ENCODE results near the gene COL4A2. TPM values are rescaled to one million over a fixed set of nuclear protein-coding genes. Genes with fewer than 3 reads are reported as not detected.

Gene COL4A2
- total RNA-seq, 1 donor from 2014 or later, result 1,414 TPM

DNA sequence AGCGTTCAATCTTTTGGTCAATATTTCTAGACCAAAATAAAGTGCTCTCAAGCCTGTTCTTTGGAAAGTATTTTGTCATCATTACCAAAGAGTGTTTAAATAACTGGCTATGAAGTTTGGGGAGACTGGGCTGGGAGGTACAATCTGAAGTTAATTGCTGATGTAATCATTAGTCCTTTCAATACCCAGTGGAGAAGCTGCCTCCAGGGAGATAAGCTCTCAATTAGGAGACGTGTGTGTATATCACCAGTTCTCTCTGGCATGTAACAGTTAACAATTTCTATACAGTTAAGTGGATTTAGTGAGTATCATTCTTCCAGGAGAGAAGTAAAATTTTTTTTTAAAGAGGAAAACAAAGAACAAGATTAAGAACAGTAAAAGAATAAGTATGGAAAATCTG lies 1.5 kb upstream of the COL4A2 start:
- peak overlapping the region; percentile 95 for H3K4me3 Mint-ChIP-seq (ENCODE audit: unreplicated experiment)
- peaks cover 54% of the 10 kb centered on the region for H3K4me1 Mint-ChIP-seq (ENCODE audit: low read depth, unreplicated experiment)
- no peak for TF ChIP-seq EZH2 (IDR thresholded peaks at IDR 0.05; ENCODE audit: insufficient read depth, low read length)
- TF ChIP-seq, protein P1, sequence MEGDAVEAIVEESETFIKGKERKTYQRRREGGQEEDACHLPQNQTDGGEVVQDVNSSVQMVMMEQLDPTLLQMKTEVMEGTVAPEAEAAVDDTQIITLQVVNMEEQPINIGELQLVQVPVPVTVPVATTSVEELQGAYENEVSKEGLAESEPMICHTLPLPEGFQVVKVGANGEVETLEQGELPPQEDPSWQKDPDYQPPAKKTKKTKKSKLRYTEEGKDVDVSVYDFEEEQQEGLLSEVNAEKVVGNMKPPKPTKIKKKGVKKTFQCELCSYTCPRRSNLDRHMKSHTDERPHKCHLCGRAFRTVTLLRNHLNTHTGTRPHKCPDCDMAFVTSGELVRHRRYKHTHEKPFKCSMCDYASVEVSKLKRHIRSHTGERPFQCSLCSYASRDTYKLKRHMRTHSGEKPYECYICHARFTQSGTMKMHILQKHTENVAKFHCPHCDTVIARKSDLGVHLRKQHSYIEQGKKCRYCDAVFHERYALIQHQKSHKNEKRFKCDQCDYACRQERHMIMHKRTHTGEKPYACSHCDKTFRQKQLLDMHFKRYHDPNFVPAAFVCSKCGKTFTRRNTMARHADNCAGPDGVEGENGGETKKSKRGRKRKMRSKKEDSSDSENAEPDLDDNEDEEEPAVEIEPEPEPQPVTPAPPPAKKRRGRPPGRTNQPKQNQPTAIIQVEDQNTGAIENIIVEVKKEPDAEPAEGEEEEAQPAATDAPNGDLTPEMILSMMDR (IDR thresholded peaks at IDR 0.05; ENCODE audit: insufficient read depth, low read depth, low read length), result no peak
- peaks cover 83% of the 10 kb centered on the region for H4K20me1 ChIP-seq (ENCODE audit: insufficient read depth, low read length)
- peaks cover 47% of the 10 kb centered on the region for H3K36me3 Mint-ChIP-seq (ENCODE audit: low read depth, unreplicated experiment)
- no peaks in the 10 kb centered on the region for H3K27me3 Mint-ChIP-seq (ENCODE audit: low read depth, unreplicated experiment)
- peaks cover 100% of the 10 kb centered on the region for H3K79me2 ChIP-seq (ENCODE audit: insufficient read depth, low read length)
- peak overlapping the region; percentile 84 for H3K27ac Mint-ChIP-seq (ENCODE audit: unreplicated experiment)
- H3K4me3 ChIP-seq (ENCODE audit: insufficient read depth, low read depth, low read length), result peak overlapping the region; percentile 95
- H3K9me3 Mint-ChIP-seq (ENCODE audit: unreplicated experiment), result no peaks in the 10 kb centered on the region
- no peaks in the 10 kb centered on the region for H3K27me3 ChIP-seq (ENCODE audit: insufficient read depth, low read length)
- peak overlapping the region; percentile 87 for H3K27ac ChIP-seq (ENCODE audit: low read depth, low read length)
- DNase-seq (ENCODE audit: low read depth) (no peak), FAIRE-seq (no peak)
- H3K9ac ChIP-seq (ENCODE audit: low read length), result peak overlapping the region; percentile 97
- no peak overlapping the region for H2AFZ ChIP-seq (ENCODE audit: low read depth, low read length)
- H3K4me2 ChIP-seq (ENCODE audit: low read length), result peak overlapping the region; percentile 98
- H3K4me1 ChIP-seq (ENCODE audit: insufficient read depth, low read length), result peaks cover 59% of the 10 kb centered on the region
- H3K9me3 ChIP-seq (ENCODE audit: insufficient read depth, low read depth, low read length), result no peaks in the 10 kb centered on the region
- peaks cover 23% of the 10 kb centered on the region for H3K36me3 ChIP-seq (ENCODE audit: insufficient read depth, low read length)

DNA sequence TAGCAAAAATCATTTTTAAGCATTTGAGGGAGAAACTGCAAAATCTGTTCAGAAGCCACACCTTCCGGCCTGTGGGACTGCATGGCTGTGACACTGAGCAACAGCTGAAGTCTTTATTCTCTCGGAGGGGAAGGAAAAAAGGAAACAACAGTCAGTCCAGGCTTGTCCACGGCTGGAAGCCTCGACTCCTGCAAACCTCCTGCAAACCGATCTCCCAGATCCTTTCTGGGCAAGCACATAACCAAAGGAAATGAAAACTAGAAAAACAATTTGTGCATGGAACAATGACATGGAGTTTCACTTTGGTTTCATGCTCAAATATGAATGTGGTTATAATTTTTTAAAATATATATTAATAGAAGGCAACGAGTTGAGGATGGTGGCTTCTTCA lies 1.1 kb upstream of the COL4A2 start:
- peak overlapping the region; percentile 95 for H3K4me3 Mint-ChIP-seq (ENCODE audit: unreplicated experiment)

More for the DNA sequence above, 1.1 kb upstream of the COL4A2 start:
- H3K4me1 ChIP-seq (ENCODE audit: insufficient read depth, low read length), result peaks cover 62% of the 10 kb centered on the region
- peaks cover 55% of the 10 kb centered on the region for H3K4me1 Mint-ChIP-seq (ENCODE audit: low read depth, unreplicated experiment)
- H3K27me3 Mint-ChIP-seq (ENCODE audit: low read depth, unreplicated experiment), result no peaks in the 10 kb centered on the region
- DNase-seq (ENCODE audit: low read depth), result no peak
- peaks cover 79% of the 10 kb centered on the region for H4K20me1 ChIP-seq (ENCODE audit: insufficient read depth, low read length)
- peaks cover 47% of the 10 kb centered on the region for H3K36me3 Mint-ChIP-seq (ENCODE audit: low read depth, unreplicated experiment)
- no peak overlapping the region for H2AFZ ChIP-seq (ENCODE audit: low read depth, low read length)
- peak overlapping the region; percentile 84 for H3K27ac Mint-ChIP-seq (ENCODE audit: unreplicated experiment)
- peak overlapping the region; percentile 95 for H3K4me3 ChIP-seq (ENCODE audit: insufficient read depth, low read depth, low read length)
- H3K9ac ChIP-seq (ENCODE audit: low read length), result peak overlapping the region; percentile 97
- H3K27me3 ChIP-seq (ENCODE audit: insufficient read depth, low read length), result no peaks in the 10 kb centered on the region
- FAIRE-seq, result peak; percentile 47
- TF ChIP-seq, protein P1 (IDR thresholded peaks at IDR 0.05; ENCODE audit: insufficient read depth, low read depth, low read length), result no peak
- no peak for TF ChIP-seq EZH2 (IDR thresholded peaks at IDR 0.05; ENCODE audit: insufficient read depth, low read length)
- H3K4me2 ChIP-seq (ENCODE audit: low read length), result peak overlapping the region; percentile 98
- H3K27ac ChIP-seq (ENCODE audit: low read depth, low read length), result peak overlapping the region; percentile 87
- peaks cover 100% of the 10 kb centered on the region for H3K79me2 ChIP-seq (ENCODE audit: insufficient read depth, low read length)
- no peaks in the 10 kb centered on the region for H3K9me3 Mint-ChIP-seq (ENCODE audit: unreplicated experiment)
- no peaks in the 10 kb centered on the region for H3K9me3 ChIP-seq (ENCODE audit: insufficient read depth, low read depth, low read length)
- peaks cover 27% of the 10 kb centered on the region for H3K36me3 ChIP-seq (ENCODE audit: insufficient read depth, low read length)

Measured in astrocyte (in vitro differentiated cells and primary cell).